ENCODE data around the gene KCMF1.

Gene KCMF1

GRCh38 chr2:85032621-85033020 lies 61.7 kb downstream of the KCMF1 start:
- DNase-seq = no peak

GRCh38 chr2:85033388-85033787 lies 62.4 kb downstream of the KCMF1 start:
- no peak for DNase-seq

- no peak for DNase-seq
Measured at GRCh38 chr2:85034158-85034557, 63.2 kb downstream of the KCMF1 start.

- no peak for DNase-seq
Measured at GRCh38 chr2:85037622-85038021, 66.7 kb downstream of the KCMF1 start.

GRCh38 chr2:85042330-85042729 lies 71.4 kb downstream of the KCMF1 start:
- DNase-seq = no peak

- DNase-seq = no peak
Measured at GRCh38 chr2:85048534-85048933, 77.6 kb downstream of the KCMF1 start.

GRCh38 chr2:85049236-85049635 lies 78.3 kb downstream of the KCMF1 start:
- DNase-seq = no peak

GRCh38 chr2:85053802-85054201 lies 82.8 kb downstream of the KCMF1 start:
- DNase-seq = no peak

GRCh38 chr2:85057226-85057962 lies 86.4 kb downstream of the KCMF1 start:
- DNase-seq = no peak

GRCh38 chr2:85061896-85062295 lies 90.9 kb downstream of the KCMF1 start:
- no peak for DNase-seq

- DNase-seq = no peak
Measured at GRCh38 chr2:85062565-85062964, 91.6 kb downstream of the KCMF1 start.

- no peak for DNase-seq
Measured at GRCh38 chr2:85063981-85064599, 93.1 kb downstream of the KCMF1 start.

- DNase-seq = no peak
Measured at GRCh38 chr2:85064927-85065577, 94.1 kb downstream of the KCMF1 start.

- DNase-seq = no peak
Measured at GRCh38 chr2:85066006-85066740, 95.2 kb downstream of the KCMF1 start.

GRCh38 chr2:85066874-85067351 lies 96.0 kb downstream of the KCMF1 start:
- no peak for DNase-seq

GRCh38 chr2:85071096-85071495 lies 100.1 kb downstream of the KCMF1 start:
- no peak for DNase-seq

- DNase-seq = no peak
Measured at GRCh38 chr2:85073033-85073432, 102.1 kb downstream of the KCMF1 start.

- no peak for DNase-seq
Measured at GRCh38 chr2:85076618-85077274, 105.8 kb downstream of the KCMF1 start.

GRCh38 chr2:85077859-85078419 lies 107.0 kb downstream of the KCMF1 start:
- DNase-seq = no peak

GRCh38 chr2:85078536-85078935 lies 107.6 kb downstream of the KCMF1 start:
- DNase-seq = no peak

GRCh38 chr2:85083092-85083491 lies 112.1 kb downstream of the KCMF1 start:
- no peak for DNase-seq

GRCh38 chr2:85085563-85085962 lies 114.6 kb downstream of the KCMF1 start:
- no peak for DNase-seq

Measured in activated CD4-positive, alpha-beta T cell treated with anti-CD3 and anti-CD28 coated beads for 1 hour (primary cell).